Peyer's patch (tissue), 4 donors: ENCODE data around the gene ARHGAP5. TPM values are rescaled to one million over a fixed set of nuclear protein-coding genes. Genes with fewer than 3 reads are reported as not detected.
A peak's percentile ranks its signal among the peaks of the same experiment; 100 is the strongest.

Experiments
- DNase-seq, 3 donors: peaks; one replicate each; pipeline ENCODE4 v3.0.0-alpha.2; 2017 to 2019
- H3K27ac ChIP-seq, 4 donors: fragments of 200-600 bp; sonication (generic); one replicate each; pipeline ENCODE4 v1.5.1; 2016 to 2019
- H3K27me3 ChIP-seq, 2 donors: fragments of 200-600 bp; sonication (generic); one replicate each; pipeline ENCODE4 v1.5.1; 2019
- H3K36me3 ChIP-seq, 3 donors: fragments of 200-600 bp; sonication (generic); one replicate each; pipeline ENCODE4 v1.5.1; 2016 to 2019
- H3K4me1 ChIP-seq, 4 donors: fragments of 200-600 bp; sonication (generic); one replicate each; pipeline ENCODE4 v1.5.1; 2016 to 2019
- H3K4me3 ChIP-seq, 4 donors: fragments of 200-600 bp; sonication (generic); 1 replicate in 3 of 4; 2 replicates in 1 of 4; pipeline ENCODE4 v1.5.1; 2016 to 2019; ENCODE audit warnings: mild to moderate bottlenecking in 1 of 4
- H3K9me3 ChIP-seq, 4 donors: fragments of 200-600 bp; sonication (generic); one replicate each; pipeline ENCODE4 v1.5.1; 2016 to 2019; ENCODE audit warnings: mild to moderate bottlenecking in 1 of 4
- CTCF ChIP-seq, 6 experiments: fragments of 450-650 bp in 4 of 6; fragments of 200-600 bp in 2 of 6; sonication (generic) in 1 of 6; IDR thresholded peaks; one replicate each; pipeline ENCODE4 v1.5.1; 2017 to 2019; ENCODE audit warnings: antibody characterized with exemption in 6 of 6, mild to moderate bottlenecking in 3 of 6, moderate library complexity in 1 of 6
- POLR2A ChIP-seq, 2 donors: fragments of 450-650 bp; IDR thresholded peaks; one replicate each; pipeline ENCODE4 v1.5.1; 2017; ENCODE audit warnings: antibody characterized with exemption in 2 of 2, mild to moderate bottlenecking in 2 of 2, moderate library complexity in 2 of 2
- total RNA-seq, 4 donors: library from RNA; depleted of rRNA; stranded (reverse); fragments of >200 nt; gene quantifications; one replicate each; pipeline ENCODE4 v1.1.0, GENCODE V29; 2016

Gene ARHGAP5
- total RNA-seq, 4 donors from 2014 or later: 113 to 123 (median 115) TPM

- H3K27ac ChIP-seq: no peak overlapping the region
- H3K4me3 ChIP-seq: no peak overlapping the region
- no peaks in the 10 kb centered on the region for H3K36me3 ChIP-seq
- no peaks in the 10 kb centered on the region for H3K27me3 ChIP-seq
- no peaks in the 10 kb centered on the region for H3K9me3 ChIP-seq
- TF ChIP-seq CTCF (IDR thresholded peaks at IDR 0.05) (no peak), POLR2A (IDR thresholded peaks at IDR 0.05) (no peak)
- H3K4me1 ChIP-seq: peaks cover 0 to 50% (median 5%) of the 10 kb centered on the region in 4 donors
- DNase-seq: no peak
These were observed 4.8 kb downstream of the ARHGAP5 start for GRCh38 chr14:32081901-32082300.

- H3K4me3 ChIP-seq: no peak overlapping the region
- TF ChIP-seq POLR2A (IDR thresholded peaks at IDR 0.05): no peak
- no peak for TF ChIP-seq CTCF (IDR thresholded peaks at IDR 0.05)
- H3K36me3 ChIP-seq: no peaks in the 10 kb centered on the region
- no peak for DNase-seq
- H3K4me1 ChIP-seq: peaks cover 0 to 59% (median 5%) of the 10 kb centered on the region in 4 donors
- H3K27ac ChIP-seq: peak overlapping the region in 2 of 4 donors; percentile 4 to 25
- no peaks in the 10 kb centered on the region for H3K27me3 ChIP-seq
- H3K9me3 ChIP-seq: no peaks in the 10 kb centered on the region
These were observed 6.2 kb downstream of the ARHGAP5 start for GRCh38 chr14:32083315-32083624.

- no peaks in the 10 kb centered on the region for H3K9me3 ChIP-seq
- no peaks in the 10 kb centered on the region for H3K36me3 ChIP-seq
- peaks cover 0 to 59% (median 5%) of the 10 kb centered on the region in 4 donors for H3K4me1 ChIP-seq
- no peak overlapping the region for H3K4me3 ChIP-seq
- H3K27me3 ChIP-seq: no peaks in the 10 kb centered on the region
- no peak for DNase-seq
- H3K27ac ChIP-seq: peak overlapping the region in 2 of 4 donors; percentile 25 to 27
- peak in 1 of 6 experiments; percentile 1 for TF ChIP-seq CTCF (IDR thresholded peaks at IDR 0.05)
- no peak for TF ChIP-seq POLR2A (IDR thresholded peaks at IDR 0.05)
These were observed 6.7 kb downstream of the ARHGAP5 start for GRCh38 chr14:32083789-32084188.

GRCh38 chr14:32085182-32085844, 8.2 kb downstream of the ARHGAP5 start:
- no peak overlapping the region for H3K4me3 ChIP-seq
- no peak for DNase-seq
- H3K36me3 ChIP-seq: no peaks in the 10 kb centered on the region
- H3K27ac ChIP-seq: no peak overlapping the region
- TF ChIP-seq POLR2A (IDR thresholded peaks at IDR 0.05): no peak
- no peak for TF ChIP-seq CTCF (IDR thresholded peaks at IDR 0.05)
- no peaks in the 10 kb centered on the region for H3K27me3 ChIP-seq
- peaks cover 0 to 54% (median 5%) of the 10 kb centered on the region in 4 donors for H3K4me1 ChIP-seq
- H3K9me3 ChIP-seq: no peaks in the 10 kb centered on the region

- DNase-seq: no peak
- peaks cover 0 to 5% (median 0%) of the 10 kb centered on the region in 3 donors for H3K36me3 ChIP-seq
- no peaks in the 10 kb centered on the region for H3K9me3 ChIP-seq
- no peak overlapping the region for H3K27ac ChIP-seq
- TF ChIP-seq CTCF (IDR thresholded peaks at IDR 0.05) (no peak), POLR2A (IDR thresholded peaks at IDR 0.05) (no peak)
- no peak overlapping the region for H3K4me3 ChIP-seq
- peaks cover 0 to 51% (median 5%) of the 10 kb centered on the region in 4 donors for H3K4me1 ChIP-seq
- H3K27me3 ChIP-seq: no peaks in the 10 kb centered on the region
These were observed 8.8 kb downstream of the ARHGAP5 start for GRCh38 chr14:32085845-32086383.
